ENCODE measurements around the gene NAA80. TPM values are rescaled to one million over a fixed set of nuclear protein-coding genes. Genes with fewer than 3 reads are reported as not detected.

Gene NAA80
- total and polyA plus RNA-seq, 2 donors (not counting 3 experiments of a cell fraction or from before 2014, with no cell fraction given), result 9.0 to 13.1 TPM

- H3K27ac ChIP-seq (ENCODE audit: insufficient read depth, low read depth, low read length), result no peak overlapping the region
- H3K4me1 ChIP-seq (ENCODE audit: control insufficient read depth, extremely low read depth, insufficient read depth, low read length), result peaks cover 11% of the 10 kb centered on the region
- no peak overlapping the region for H3K4me2 ChIP-seq (ENCODE audit: insufficient read depth, low read length)
- FAIRE-seq (no peak), DNase-seq (ENCODE audit: low read depth, low spot score) (no peak)
- H3K4me3 ChIP-seq (replicated peaks in 1 of 3; ENCODE audit: insufficient read depth in 1 of 3, low read depth in 1 of 3, low read length in 3 of 3), result no peak overlapping the region
- ChIA-PET CTCF (interaction anchor here (0.8 kb wide), 1 partner anchor 9 kb away, joined by 3 read pairs; no protein-coding TSS in a partner anchor), POLR2A (no interaction called here)
- H4K20me1 ChIP-seq (replicated peaks; ENCODE audit: control insufficient read depth, extremely low read depth, insufficient read depth, low read length), result no peaks in the 10 kb centered on the region
- H3K27me3 ChIP-seq (ENCODE audit: control insufficient read depth in 2 of 2, insufficient read depth in 2 of 2, low read length in 2 of 2), result no peaks in the 10 kb centered on the region
- H3K36me3 ChIP-seq (ENCODE audit: control insufficient read depth in 2 of 2, extremely low read depth in 1 of 2, insufficient read depth in 2 of 2, low read length in 2 of 2), result peaks cover 3 to 35% of the 10 kb centered on the region in 2 experiments
- H2AFZ ChIP-seq (ENCODE audit: low read depth, low read length), result no peak overlapping the region
- no TSS peak for BruUV-seq (replicated peaks)
- H3K9ac ChIP-seq (replicated peaks; ENCODE audit: extremely low read depth, insufficient read depth, low read length), result no peak overlapping the region
- TF ChIP-seq CTCF (IDR thresholded peaks at IDR 0.05; ENCODE audit: extremely low read depth in 1 of 2, insufficient read depth in 1 of 2, low read depth in 1 of 2, low read length in 2 of 2) (no peak), GATA2 (IDR thresholded peaks at IDR 0.05; ENCODE audit: insufficient read depth, insufficient read length, low read depth, low read length) (no peak), MYC (IDR thresholded peaks at IDR 0.05; ENCODE audit: low read depth, low read length) (no peak), POLR2A (IDR thresholded peaks at IDR 0.05; ENCODE audit: low read depth, low read length) (no peak), POLR2AphosphoS5 (IDR thresholded peaks at IDR 0.05; ENCODE audit: insufficient read depth, low read depth, low read length) (no peak), MAX (IDR thresholded peaks at IDR 0.05; ENCODE audit: insufficient read depth, insufficient read length) (no peak), EZH2 (IDR thresholded peaks at IDR 0.05; ENCODE audit: borderline replicate concordance, low read depth, low read length, severe bottlenecking) (no peak), FOS (IDR thresholded peaks at IDR 0.05; ENCODE audit: borderline replicate concordance, insufficient read depth, low read length) (no peak), JUN (IDR thresholded peaks at IDR 0.05; ENCODE audit: borderline replicate concordance, insufficient read depth, insufficient read length, low read depth) (no peak)
- intact Hi-C loops (cut with micrococcal nuclease) (no loop called here), dilution Hi-C loops (cut with MboI; ENCODE audit: extremely low pct_ligation_motif_present, low sequenced_read_pairs) (no loop called here)
- H3K9me3 ChIP-seq (replicated peaks; ENCODE audit: control insufficient read depth, insufficient read depth, low read length), result no peaks in the 10 kb centered on the region
- no peaks in the 10 kb centered on the region for H3K9me1 ChIP-seq (replicated peaks; ENCODE audit: control insufficient read depth, extremely low read depth, insufficient read depth, low read length)
- peaks cover 27% of the 10 kb centered on the region for H3K79me2 ChIP-seq (ENCODE audit: control insufficient read depth, insufficient read depth, low read length)
Measured at GRCh38 chr3:50288387-50289007, 10.7 kb downstream of the NAA80 start.

Data from endothelial cell of umbilical vein (primary cell).